ENCODE results near the gene DFFA.
"Not testable (repeated sequence)": the region's sequence is repeated elsewhere in the genome, so short reads cannot be mapped to it uniquely, and the experiment has no call there.

The DFFA gene

GRCh38 chr1:10457462-10457861, 14.9 kb downstream of the DFFA start:
- not testable (repeated sequence) for FAIRE-seq

- FAIRE-seq, result no peak
Observed at GRCh38 chr1:10456661-10457060, 15.7 kb downstream of the DFFA start.

- FAIRE-seq, result no peak
Observed at GRCh38 chr1:10456048-10456447, 16.3 kb downstream of the DFFA start.

- no peak for FAIRE-seq
Observed at GRCh38 chr1:10451287-10451686, 21.0 kb downstream of the DFFA start.

- FAIRE-seq, result no peak
Observed at GRCh38 chr1:10450836-10451235, 21.5 kb downstream of the DFFA start.

- no peak for FAIRE-seq
Observed at GRCh38 chr1:10450156-10450814, 22.0 kb downstream of the DFFA start.

- FAIRE-seq, result no peak
Observed at GRCh38 chr1:10449751-10450150, 22.6 kb downstream of the DFFA start, which contains the start of gene CORT. Gene CORT (plus strand): TSS chr1:10450031. CDS start chr1:10450224, 193 bp downstream.

GRCh38 chr1:10446790-10447422, 25.4 kb downstream of the DFFA start:
- no peak for FAIRE-seq

- FAIRE-seq, result no peak
Observed at GRCh38 chr1:10444795-10445397, 27.4 kb downstream of the DFFA start.

GRCh38 chr1:10444248-10444647, 28.1 kb downstream of the DFFA start:
- FAIRE-seq, result no peak

- FAIRE-seq, result no peak
Observed at GRCh38 chr1:10440794-10441193, 31.5 kb downstream of the DFFA start.

- no peak for FAIRE-seq
Observed at GRCh38 chr1:10440305-10440704, 32.0 kb downstream of the DFFA start.

GRCh38 chr1:10438677-10439163, 33.6 kb downstream of the DFFA start:
- no peak for FAIRE-seq

- no peak for FAIRE-seq
Observed at GRCh38 chr1:10437052-10437451, 35.3 kb downstream of the DFFA start.

- FAIRE-seq, result no peak
Observed at GRCh38 chr1:10434590-10434989, 37.7 kb downstream of the DFFA start.

- FAIRE-seq, result no peak
Observed at GRCh38 chr1:10433790-10434189, 38.5 kb downstream of the DFFA start.

- FAIRE-seq, result no peak
Observed at GRCh38 chr1:10432910-10433700, 39.2 kb downstream of the DFFA start.

GRCh38 chr1:10431070-10431730, 41.1 kb downstream of the DFFA start:
- FAIRE-seq, result no peak

- no peak for FAIRE-seq
Observed at GRCh38 chr1:10430216-10431069, 41.9 kb downstream of the DFFA start, which contains the start of gene CENPS. Gene CENPS (plus strand): TSS chr1:10430433. CDS start chr1:10430518, 85 bp downstream.

- FAIRE-seq, result no peak
Observed at GRCh38 chr1:10429868-10430215, 42.5 kb downstream of the DFFA start.

GRCh38 chr1:10428984-10429383, 43.3 kb downstream of the DFFA start:
- FAIRE-seq, result no peak

- not testable (repeated sequence) for FAIRE-seq
Observed at GRCh38 chr1:10426535-10426848, 45.8 kb downstream of the DFFA start.
